Mucosa of descending colon (tissue), 3 donors: ENCODE measurements around the gene TMEM86A. TPM values are rescaled to one million over a fixed set of nuclear protein-coding genes. Genes with fewer than 3 reads are reported as not detected.

ENCODE experiments used
- ATAC-seq: fragments of 200-7000 bp; cut with Tn5 transposase; one replicate; pipeline ENCODE4 v1.9.1; 2020; ENCODE audit warnings: mild to moderate bottlenecking, moderate library complexity
- DNase-seq, 3 donors: peaks; one replicate each; pipeline ENCODE4 v3.0.0-alpha.2; 2020
- H3K36me3 ChIP-seq: fragments of 200-600 bp; one replicate; pipeline ENCODE4 v1.8.0; 2021; ENCODE audit warnings: low read depth, mild to moderate bottlenecking
- H3K4me1 ChIP-seq: fragments of 200-600 bp; one replicate; pipeline ENCODE4 v1.8.0; 2021; ENCODE audit warnings: low read depth, mild to moderate bottlenecking
- H3K4me3 ChIP-seq: fragments of 200-600 bp; one replicate; pipeline ENCODE4 v1.8.0; 2021; ENCODE audit warnings: mild to moderate bottlenecking
- H3K9me3 ChIP-seq: fragments of 200-600 bp; one replicate; pipeline ENCODE4 v1.8.0; 2021; ENCODE audit warnings: mild to moderate bottlenecking
- CTCF ChIP-seq: fragments of 200-600 bp; IDR thresholded peaks from one replicate; pipeline ENCODE4 v1.8.0; 2022; ENCODE audit warnings: antibody characterized with exemption, mild to moderate bottlenecking
- intact Hi-C, 2 donors: fragments of 100-400 bp; cut with DNase I in 1 of 2; cut with micrococcal nuclease in 1 of 2; formaldehyde crosslinking; loops; one replicate each; pipeline versions ENCODE4 v1.11.0 to v1.11.1; 2022; cut with DNase I, micrococcal nuclease
- total RNA-seq, 3 donors: library from RNA; stranded (reverse); fragmentation: NEBNext Ultra II Directional in 2 of 3; extraction: Animal tissue kit (Norgen Biotek cat#: 25700) in 2 of 3; gene quantifications; one replicate each; pipeline versions ENCODE4 v1.2.1 to v1.2.4, GENCODE V29; 2021 to 2023
- donor health status: DM: no; HTN: no; CAD: no; lungs with moderate emphysema.
- donor health status: DM: no; HTN: no; CAD: no.
- donor health status: DM: no; HTN: yes; CAD: no.

The TMEM86A gene
- total RNA-seq, 3 donors from 2014 or later: 1.7 to 6.0 (median 5.0) TPM

DNA sequence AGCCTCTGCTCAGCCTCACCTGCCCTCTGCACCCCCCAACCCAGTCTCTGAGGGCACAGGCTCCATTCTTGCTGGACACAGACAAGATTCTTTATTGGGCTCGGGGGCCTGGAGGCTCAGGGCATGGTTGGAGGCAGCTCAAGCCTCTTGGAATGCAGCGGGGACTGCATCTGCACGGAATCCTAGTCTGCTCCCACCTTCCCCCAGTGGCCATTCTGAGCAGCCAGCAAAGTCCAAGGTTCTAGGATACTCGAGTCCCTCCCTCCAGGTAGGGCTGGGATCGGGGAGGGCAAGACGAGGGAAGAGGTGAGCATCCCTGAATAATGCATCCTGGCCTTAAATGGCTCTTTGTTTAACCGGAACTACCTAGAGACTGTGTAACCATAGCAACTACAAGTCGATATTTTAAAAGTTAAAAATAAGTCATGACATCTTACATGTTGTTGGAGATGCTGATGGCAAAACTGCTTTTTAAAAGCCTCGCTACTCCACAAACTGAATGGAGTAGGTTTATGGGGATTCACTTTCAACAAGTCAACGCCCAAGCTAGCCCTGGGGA, 38.1 kb downstream of the TMEM86A start:
- no peaks in the 10 kb centered on the region for H3K36me3 ChIP-seq
- no peak for TF ChIP-seq CTCF
- H3K9me3 ChIP-seq: no peaks in the 10 kb centered on the region
- DNase-seq (no peak), ATAC-seq (no peak)
- H3K4me3 ChIP-seq: no peak overlapping the region
- no peaks in the 10 kb centered on the region for H3K4me1 ChIP-seq
- intact Hi-C loops: no loop called here

GRCh38 chr11:18737642-18738041, 39.1 kb downstream of the TMEM86A start:
- no peak for ATAC-seq

DNA sequence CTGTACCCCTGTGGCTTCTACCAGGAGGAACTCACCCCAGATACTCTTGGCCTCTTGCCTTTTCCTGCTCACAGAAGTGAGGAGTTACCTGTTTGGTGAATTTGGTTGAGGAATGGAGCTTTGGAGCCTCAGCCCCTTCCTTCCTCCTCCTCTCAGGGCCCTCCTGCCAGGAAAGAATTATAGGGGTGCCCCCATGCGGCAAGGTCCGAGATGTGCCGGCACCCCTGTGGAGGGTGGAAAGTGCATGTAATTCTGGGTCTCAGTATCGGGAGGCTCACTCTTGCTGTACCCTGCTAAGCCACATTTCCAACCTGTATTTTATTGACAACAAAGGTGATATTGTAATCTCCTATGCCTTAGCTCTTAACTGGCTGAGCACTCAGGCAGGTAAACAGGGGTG, 41.1 kb downstream of the TMEM86A start:
- H3K9me3 ChIP-seq: no peaks in the 10 kb centered on the region
- no peak overlapping the region for H3K4me3 ChIP-seq
- DNase-seq (no peak), ATAC-seq (no peak)
- intact Hi-C loops: no loop called here
- no peak for TF ChIP-seq CTCF
- no peaks in the 10 kb centered on the region for H3K36me3 ChIP-seq
- no peaks in the 10 kb centered on the region for H3K4me1 ChIP-seq

More at GRCh38 chr11:18737642-18738041, 39.1 kb downstream of the TMEM86A start:
- DNase-seq: no peak
- Histone ChIP-seq H3K4me3 (no peak overlapping the region), H3K9me3 (no peaks in the 10 kb centered on the region), H3K4me1 (no peaks in the 10 kb centered on the region), H3K36me3 (no peaks in the 10 kb centered on the region)
- no peak for TF ChIP-seq CTCF
- intact Hi-C loops: no loop called here

DNA sequence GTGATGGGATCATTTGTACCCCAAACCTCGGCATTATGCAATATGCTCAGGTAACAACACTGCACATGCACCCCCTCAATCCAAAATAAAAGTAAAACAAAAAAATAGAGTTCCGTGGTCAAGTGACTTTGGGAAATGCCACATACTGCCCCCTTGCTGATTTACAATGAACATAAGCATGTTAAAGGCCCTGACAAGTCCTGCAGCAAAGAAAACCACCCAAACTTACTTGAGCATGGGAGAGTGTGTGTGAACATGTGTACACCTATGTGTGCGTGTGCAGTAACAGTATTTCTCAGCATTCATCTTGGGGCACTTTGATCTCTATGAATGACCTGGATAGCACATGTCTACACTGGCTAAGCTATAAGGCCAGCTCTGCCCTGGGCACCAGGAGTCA, 43.2 kb downstream of the TMEM86A start:
- no peaks in the 10 kb centered on the region for H3K9me3 ChIP-seq
- intact Hi-C loops: no loop called here
- ATAC-seq: no peak
- TF ChIP-seq CTCF: no peak
- DNase-seq: no peak
- H3K4me3 ChIP-seq: no peak overlapping the region
- H3K4me1 ChIP-seq: no peaks in the 10 kb centered on the region
- H3K36me3 ChIP-seq: no peaks in the 10 kb centered on the region

DNA sequence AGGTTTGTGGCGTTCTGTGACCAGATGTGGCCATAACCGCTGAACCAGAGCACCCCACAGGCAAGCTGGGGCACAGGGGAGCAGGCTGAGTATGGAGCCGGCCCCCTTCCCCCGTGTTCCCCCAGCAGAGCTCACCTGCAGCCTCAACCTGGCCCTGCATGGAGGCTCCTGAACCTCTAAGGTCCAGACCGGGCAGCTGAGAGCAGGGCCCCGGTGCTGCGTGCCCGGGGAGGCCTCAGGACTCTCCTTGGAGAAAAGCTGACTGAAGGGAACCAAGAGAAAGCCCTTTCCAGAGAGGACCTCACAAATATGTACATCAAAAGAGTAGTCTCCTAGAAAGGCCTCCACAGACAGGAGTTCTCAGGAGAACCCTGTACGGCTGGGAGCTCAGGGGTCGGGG, 44.8 kb downstream of the TMEM86A start:
- TF ChIP-seq CTCF: no peak
- ATAC-seq (no peak), DNase-seq (no peak)
- Histone ChIP-seq H3K36me3 (no peaks in the 10 kb centered on the region), H3K4me3 (no peak overlapping the region), H3K4me1 (no peaks in the 10 kb centered on the region), H3K9me3 (no peaks in the 10 kb centered on the region)
- intact Hi-C loops: no loop called here
